Fibroblast of peridontal ligament (primary cell): ENCODE results near the gene NT5C1A.
A peak's percentile ranks its signal among the peaks of the same experiment; 100 is the strongest.

Experiments
- DNase-seq: peaks from one replicate; pipeline ENCODE4 v3.0.0-alpha.2; 2010; ENCODE audit errors: extremely low read depth

The NT5C1A gene

DNA sequence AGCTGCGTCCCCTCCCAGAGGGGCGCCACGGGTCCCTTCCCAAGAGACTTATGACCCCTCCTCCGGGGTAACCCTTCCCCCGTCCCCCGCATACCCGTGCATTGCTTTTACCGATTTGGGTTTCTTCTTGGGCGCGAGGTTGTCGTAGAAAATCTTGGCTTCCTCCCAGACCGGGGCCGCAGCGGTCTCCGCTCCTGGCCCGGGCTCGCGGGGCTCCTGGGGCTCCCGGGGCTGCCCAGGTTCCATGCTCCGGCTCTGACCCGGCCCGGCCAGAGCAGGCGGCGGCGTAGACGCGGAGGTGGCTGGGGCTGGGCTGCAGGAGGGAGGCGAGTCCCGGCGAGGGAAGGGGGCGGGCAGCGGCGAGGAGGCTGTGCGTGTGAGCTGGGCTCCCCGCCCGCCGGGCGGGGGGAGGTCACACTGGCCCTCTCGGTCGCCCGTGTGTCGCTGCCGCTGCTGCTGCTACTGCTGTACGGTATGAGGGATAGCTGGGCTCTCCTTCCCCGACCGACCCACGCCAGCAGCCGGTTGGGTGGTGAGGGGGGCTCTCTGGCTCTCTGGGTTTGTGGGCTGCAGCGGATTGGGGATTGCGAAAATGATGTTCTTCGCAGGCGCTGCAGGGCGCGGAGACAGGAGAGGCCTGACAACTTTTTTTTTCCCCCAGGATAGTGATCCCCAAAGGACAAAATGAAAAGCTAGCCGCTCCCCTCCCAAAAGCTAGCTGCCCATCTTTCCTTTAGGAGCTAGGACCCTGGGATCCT lies at the start of gene NT5C1A:
Gene NT5C1A, minus strand, starts transcription at position 315 of the 758 bp plus-strand sequence. Its CDS starts 69 bp downstream, at position 246.
- DNase-seq, result no peak

DNA sequence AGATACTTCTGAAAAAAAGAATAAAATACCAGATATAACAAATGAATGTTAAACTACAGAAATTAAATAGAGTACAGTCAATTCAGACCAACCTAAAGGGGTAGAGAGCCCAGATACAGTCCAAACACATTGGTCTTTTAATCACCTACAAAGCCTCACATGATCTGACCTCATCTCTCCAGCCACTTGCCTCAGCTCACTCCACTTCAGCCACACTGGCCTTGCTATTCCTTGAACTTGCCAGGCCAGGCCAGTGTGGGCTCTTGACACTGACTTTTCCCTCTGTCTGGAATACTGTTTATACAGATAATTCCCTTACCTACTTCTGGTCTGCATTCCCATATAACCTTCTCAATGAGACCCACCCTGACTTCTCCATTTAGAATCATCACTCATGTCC lies 49.8 kb upstream of the NT5C1A start:
- DNase-seq, result no peak

DNA sequence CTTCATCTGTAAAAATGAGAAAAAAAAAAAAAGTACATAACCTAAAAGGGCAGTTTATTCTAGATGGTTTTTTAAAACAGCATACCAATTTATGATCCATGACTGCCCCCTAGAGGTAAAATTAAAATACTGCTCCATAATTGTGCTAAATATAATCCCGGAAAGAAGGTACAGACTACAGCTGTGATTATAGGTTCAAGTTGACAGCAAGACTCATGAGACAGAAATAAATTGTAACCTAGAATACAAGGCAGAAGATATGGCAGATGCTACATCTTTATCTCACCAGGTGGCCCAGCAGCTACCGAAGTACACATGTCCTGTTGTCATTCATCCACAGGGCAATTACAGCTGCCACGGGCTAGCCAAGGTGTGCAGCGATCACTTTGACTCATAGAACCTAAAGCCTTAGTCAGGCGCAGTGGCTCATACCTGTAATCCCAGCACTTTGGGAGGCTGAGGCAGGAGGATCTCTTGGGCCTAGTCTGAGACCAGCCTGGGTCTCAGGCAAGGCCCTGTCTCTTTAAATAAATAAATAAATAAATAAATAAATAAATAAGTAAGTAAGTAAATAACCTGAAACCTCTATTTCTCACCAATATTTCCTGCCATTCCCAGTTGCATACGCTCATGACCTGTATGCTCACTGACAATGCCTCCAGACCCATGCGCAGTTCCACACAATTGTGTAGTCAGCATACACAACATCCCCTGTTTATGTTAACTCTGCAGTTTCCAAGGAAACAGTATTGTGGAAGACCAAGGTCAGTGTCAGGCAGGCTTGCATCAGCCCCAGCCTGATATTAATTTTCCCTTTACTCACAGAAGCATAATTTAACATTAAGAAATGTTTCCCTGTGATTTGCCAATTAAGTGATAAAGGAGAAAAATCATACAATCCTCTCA lies 48.4 kb upstream of the NT5C1A start:
- DNase-seq, result peak; percentile 86

DNA sequence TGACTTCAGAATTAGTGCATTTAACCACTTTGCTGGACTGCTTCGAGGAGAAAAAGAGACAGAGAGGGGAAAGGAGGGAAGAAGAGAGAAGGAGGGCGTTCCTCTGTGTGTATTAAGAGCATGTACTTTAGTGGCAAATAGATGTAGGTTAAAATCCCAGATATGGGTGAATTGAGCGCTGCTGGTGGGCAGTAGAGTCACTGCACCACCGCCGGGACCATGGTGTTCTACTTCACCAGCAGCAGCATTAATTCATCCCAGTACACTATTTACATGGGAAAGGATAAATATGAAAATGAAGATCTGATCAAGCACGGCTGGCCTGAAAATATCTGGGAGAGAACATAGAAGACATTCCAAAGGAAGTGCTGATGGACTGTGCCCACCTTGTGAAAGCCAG lies 45.9 kb upstream of the NT5C1A start:
- no peak for DNase-seq

DNA sequence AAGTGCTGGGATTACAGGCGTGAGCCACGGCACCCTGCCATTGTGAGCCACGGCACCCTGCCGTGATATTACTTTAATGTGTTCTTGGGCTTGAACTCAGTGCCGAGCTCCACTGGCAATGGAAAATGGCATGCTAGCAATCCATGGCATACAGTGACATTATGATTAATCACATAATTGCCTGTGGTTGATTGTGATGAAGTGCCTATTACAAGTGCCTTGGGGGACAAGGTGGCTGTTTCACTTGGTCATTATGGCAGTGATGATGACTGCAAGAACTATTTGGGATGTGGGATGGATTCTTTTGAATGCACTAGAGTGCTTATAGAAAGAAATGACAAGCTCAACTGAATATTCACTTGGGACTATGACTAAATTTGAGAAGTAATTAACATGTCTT lies 41.6 kb upstream of the NT5C1A start:
- DNase-seq, result no peak

DNA sequence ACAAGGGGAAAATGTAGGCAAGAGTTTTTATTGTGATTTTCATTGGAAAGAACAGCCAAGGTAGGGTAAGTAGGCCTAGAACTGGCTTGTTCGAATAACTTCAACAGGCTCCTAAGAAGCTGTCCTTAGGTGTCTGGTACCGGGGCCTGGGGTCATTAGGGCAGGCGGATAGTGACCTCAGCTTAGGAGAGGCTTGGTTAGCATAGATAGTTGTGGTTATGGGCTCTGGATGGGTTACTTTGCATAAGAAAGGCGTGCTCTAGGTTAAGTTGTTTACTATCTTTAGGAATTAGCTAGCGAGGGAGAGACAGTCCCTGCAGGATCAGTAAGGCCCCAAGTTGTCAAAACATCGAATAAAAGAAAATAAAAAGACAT lies 40.0 kb upstream of the NT5C1A start:
- DNase-seq, result no peak

DNA sequence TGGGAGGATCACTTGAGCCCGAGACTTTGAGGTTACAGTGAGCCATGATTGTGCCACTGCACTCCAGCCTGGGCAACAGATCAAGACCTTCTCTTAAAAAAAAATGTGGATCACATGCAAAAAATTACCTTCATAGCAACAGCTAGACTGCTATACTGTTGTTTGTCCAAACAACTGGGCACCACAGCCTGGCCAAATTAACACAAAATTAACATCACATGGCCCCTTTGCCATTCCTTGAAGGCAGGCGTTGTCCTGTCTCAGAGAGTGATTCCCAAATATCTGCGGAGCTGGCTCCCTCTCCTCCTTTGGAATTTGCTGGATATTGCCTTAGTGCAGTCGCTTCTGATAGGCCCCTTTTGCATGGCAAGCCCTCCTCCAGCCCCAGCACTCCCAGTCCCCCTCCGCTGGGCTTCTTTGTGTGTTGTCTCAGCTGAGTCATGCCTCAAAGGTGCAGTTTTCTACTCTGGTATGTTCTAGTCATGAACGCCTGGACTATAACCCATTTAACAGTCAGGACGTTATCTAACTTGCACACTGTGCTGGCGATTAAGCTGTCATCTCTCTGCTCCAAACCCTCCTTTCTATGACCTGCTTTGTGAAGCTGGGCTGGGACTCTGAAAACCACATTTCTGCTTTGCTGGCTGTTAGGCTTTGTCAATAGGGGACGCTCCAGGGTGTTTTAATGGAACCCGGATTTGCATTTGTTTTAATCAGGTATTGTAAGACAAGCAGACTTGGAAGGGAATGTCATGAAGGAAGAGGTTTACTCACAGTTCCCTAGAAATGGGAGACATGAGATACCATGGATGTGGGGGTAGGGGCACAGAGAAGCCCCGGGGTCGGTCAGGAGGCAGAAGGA lies 39.4 kb upstream of the NT5C1A start:
- no peak for DNase-seq

DNA sequence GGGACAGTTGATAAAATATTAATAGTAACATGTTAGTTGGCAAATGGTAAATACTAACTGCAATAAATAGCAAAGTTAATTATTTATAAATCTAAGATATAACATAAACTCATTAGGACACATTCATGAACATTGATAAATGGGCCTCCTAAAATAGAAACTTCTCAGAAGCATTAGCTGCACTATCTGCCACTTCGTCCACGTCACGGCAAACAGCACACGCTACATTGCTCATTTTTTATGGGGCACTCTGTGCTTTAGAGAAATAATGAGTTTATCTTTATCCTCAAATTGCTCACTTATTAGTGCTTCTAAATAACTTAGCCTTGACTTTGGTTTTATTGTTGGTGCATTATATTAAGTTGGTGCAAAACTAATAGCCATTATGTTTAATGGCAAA lies 35.6 kb upstream of the NT5C1A start:
- DNase-seq, result no peak

DNA sequence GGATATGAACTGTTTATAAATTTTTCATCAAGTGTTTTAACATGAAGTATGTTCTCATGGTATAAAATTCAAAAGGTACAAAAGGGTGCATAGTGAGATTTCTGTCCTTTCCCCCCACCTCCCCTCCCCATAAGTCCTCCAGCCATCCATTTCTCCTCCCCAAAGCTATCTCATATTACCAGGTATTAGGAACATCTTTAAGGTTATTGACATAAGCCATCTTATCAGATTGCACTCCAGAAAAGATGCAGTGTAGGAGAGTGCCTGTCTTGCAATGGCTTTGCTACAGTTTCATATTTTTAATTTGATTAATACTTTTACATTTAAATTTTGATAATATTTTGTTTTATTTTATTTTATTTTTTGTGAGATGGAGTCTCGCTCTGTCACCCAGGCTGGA lies 32.9 kb upstream of the NT5C1A start:
- DNase-seq, result no peak

DNA sequence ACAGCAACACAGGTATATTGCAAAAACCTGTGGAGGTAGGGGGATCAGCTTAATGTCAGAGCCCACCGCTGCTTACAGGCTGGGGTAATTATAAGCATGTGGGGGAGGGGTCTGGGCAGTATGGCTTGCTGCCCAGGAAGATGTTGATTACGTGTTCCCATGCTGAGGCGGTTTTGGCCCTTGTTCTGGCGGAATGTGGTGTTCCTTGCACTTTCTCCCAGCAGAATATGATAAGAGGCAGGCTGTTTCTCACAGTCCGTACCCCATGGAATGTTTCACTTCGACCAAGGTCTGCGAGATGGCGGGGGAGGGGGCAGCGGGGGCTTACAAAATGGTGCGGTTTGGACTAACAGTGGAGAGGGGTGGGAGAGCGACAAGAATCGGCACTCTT lies 29.1 kb upstream of the NT5C1A start:
- peak; percentile 47 for DNase-seq

DNA sequence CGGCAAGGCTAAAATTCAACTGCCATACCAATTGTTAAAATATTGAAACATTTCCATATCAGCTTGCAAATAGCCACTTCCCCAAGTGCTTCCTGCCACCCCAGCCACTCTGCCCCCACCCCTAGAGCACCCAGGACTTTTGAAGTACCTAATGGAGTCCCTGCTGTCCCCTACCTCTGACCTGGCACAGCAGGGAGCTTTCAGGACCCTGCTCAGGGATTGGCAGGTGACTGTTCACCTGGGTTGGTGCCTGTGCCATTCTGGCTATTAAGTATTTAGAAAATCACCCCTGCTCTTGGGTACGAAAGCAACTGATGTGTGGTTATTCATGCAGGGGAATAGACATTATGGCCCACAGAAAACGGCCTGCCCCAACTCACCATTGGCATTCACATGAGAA lies 28.4 kb upstream of the NT5C1A start:
- DNase-seq, result no peak

DNA sequence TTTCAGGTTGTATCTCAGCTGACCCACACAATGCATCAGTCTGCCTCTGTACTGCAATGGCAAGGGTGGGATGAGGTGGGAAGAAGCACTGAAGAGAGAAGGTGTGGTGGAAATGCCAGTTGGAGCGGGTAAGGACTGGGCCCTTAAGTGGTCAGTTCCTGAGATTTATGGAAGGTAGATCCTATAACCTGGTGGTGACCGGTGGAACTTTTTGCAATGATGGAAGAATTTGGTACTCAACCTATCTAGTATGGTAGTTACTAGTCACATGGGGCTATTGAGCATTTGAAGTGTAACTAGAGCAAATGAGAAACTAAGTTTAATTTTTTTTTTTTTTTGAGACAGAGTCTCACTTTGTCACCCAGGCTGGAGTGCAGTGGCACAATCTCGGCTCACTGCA lies 27.5 kb upstream of the NT5C1A start:
- no peak for DNase-seq

DNA sequence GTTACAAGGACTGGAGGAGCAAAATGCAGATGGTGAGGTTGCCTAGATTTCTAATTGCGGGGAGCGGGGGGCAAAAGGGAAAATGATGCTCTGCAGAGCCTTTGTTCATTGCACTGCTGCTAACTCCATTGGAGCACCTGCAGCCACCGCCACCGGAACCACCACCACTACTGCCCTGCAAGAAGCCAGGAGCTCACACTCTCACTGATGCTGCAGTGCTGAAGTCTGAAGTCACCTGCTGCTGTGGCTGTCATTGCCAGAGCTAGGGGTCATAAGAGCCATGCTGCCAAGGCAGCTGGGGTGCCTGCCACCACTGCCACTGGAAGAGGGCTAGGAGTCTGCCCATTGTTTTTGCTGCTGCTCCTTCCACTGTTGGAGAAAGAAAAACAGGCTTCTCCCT lies 26.7 kb upstream of the NT5C1A start:
- DNase-seq, result no peak

DNA sequence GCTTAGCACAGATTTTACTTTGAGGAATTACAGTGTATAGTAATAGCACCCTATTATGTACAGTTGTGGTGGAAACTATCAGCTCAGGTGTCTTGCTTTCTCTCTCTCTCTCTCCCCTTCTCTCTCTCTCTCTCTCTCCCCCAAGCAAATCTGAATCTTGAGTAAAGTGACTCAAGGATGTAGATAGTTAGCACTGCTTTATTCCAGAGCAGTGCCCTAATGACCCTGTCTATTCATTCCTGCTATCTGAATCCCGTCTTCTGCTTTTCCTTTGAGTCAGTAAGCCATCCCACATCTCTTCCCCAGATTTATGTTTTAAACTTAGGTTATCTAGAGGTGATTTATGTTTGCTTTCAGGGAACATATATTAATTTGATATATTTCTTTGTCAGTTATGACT lies 24.5 kb upstream of the NT5C1A start:
- no peak for DNase-seq

DNA sequence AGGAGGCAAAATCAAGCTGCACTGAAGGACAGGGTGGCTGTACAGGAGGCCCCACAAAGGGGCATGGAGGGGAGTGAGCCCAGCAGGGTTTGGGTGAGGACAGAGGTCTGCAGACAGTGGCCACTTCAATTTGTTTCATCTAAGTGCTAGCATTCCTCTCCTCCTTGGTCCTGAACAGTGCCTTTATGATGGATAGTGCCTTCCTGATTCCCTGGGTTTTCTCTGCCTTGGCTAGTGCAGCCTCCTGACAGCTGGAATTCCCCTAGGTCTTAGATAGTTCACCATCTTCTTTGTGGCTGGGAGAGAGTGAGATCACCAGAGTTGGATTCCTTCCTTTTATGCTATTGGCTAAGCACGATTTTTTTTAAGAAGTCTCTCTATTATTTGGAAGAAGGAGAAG lies 23.1 kb upstream of the NT5C1A start:
- DNase-seq, result no peak

DNA sequence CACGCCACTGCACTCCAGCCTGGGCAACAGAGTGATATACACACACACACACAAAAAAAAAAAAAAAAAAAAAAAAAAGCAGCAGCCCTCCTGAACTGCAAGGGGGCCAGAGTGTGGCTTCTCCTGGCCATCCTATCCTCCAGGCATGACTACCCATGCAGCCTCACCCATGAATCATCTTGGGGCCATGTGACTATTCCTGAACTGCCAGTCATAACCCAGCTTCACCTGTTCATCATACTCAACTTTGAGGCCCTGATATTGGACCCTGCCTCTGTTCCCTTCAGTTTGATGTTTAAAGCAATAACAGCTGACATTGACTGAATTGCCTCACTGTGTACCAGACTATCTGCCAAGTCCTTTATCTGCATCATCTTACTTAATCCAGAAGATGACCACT lies 22.1 kb upstream of the NT5C1A start:
- no peak for DNase-seq

DNA sequence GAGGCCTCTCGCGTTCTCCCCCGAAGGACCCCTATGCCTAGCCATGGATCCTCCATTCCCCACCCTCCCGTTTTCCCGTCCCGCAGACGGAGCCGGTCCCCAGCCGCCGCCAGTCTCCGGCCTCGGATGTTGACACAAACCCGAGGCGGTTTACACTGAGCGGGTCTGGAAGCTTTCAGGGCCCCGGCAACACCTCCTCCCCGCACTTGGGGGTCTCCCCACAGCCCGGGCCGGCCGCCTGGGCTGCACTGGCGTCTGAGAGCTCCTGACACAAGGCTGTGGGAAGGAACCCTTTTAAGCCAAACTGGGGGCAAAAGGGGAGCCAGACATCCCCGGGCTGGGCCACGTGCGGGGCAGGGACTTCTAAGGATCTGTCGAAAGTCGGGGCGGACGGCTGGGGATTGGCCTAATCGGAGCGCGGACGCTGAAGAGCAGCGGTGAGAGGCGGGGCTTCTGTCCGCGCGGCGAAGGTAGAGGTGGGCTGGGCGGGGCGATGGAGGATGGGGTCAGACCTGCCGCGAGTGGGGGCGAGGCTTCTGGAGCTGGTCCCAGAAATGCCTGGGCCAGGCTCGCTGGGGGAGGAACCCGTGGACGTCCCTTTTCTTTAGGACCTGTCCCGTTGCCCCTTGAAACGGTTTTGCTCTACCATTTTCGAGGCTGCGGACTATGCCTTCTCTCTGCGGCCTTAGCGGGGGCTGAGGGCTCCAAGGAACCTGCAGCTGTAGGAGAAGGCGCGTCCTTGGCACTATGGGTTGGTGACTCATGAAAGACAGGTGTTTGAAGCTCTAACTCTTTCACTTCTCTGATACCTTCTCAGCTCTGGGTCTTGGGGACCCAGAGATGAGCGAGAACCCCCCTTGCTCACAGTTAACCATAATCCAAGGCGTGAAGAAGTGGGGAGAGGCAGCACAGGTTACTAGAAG lies 20.5 kb upstream of the NT5C1A start:
- DNase-seq, result no peak

DNA sequence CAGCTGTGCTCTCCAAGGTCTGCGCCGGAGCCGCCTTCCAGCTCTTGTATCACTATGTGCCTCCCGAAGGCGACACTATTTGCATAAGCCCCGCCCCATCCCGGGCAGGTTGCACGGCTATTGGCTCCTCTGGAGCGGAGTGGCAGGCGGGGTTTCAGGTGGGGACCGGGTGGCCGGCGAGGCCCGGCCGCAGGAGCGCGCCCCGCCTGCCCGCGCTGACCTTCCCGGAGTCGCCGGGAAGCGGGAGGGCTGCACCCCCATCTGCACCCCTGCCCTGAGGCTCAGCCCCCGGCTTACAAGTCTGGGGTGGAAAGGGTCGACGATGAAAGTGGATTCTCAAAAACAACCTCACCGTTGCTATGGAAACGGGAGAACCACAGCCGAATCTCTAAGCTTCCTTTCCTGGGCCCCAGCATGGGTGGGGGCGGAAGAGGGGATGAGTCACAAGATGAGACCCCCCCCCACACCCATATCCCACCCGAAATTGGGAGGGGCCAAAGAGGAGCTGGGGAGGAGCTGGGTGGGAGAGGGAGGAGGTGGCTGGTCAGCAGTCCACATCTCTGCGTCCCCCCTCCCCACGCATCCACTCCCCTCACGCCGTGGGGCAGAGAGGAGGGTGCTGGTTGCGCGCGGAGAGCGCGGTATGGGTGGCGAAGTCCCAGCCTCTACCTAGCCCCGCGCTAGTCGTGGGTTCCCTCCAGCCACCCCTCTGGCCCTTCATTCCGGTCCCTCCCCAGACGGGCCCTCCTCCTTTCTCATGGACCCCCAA lies 19.7 kb upstream of the NT5C1A start, which contains the start of gene HPCAL4:
Gene HPCAL4, minus strand, starts transcription at position 51 of the 769 bp plus-strand sequence. CDS start 6,830 bp downstream, outside the sequence.
- peak; percentile 29 for DNase-seq

DNA sequence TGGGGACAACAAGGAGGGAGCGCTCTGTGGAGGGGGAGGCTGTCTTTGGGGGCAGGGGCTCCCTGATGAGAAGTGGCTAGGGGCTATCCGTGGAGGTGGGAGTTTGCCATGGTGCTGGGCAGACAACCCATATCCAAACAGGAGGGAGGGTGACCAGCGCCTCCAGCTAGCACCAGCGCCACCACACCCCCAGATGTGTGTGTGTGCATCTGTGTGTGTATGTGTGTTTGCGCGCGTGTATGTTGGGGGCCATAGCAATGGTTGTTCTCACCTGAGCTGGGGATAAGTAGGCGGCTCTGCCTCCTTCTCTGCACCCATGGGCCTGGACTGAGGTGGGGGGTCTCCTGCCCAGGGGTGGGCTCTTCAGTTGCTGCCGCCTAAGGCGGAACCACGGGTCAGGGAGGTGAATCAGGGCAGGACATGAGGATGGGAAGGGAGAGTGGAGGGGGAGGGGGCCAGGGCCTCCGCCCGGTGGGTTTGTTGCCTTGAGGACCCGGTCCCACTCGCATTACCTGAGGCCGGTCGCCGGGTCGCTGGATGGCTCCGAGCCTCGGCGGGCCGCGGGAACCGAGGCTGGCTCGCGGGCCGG lies 19.0 kb upstream of the NT5C1A start:
- no peak for DNase-seq

DNA sequence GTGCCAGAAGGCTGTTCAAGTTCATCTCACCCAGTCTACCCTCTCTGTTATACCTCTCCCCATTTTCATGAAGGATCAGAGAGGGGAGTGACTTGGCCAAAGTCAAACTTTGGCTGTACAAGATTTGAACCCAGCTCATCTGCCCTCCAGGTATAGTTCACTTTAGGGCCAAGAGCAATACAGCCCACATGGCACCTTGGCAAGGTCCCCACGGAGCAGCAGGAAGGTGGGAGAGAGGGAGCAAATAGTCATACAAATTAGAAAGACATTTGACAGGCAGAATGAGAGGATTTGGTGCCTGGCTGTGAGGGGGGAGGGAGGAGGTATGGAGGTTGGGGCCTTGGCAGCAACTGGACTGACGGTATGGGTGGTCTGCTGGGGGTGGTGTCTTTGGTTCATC lies 18.3 kb upstream of the NT5C1A start:
- no peak for DNase-seq
